IMR-90 (cell line): ENCODE measurements around the gene RGS19. TPM values are rescaled to one million over a fixed set of nuclear protein-coding genes. Genes with fewer than 3 reads are reported as not detected.

Experiments used
- ATAC-seq: fragments of 200-7000 bp; cut with Tn5 transposase; 2 replicates; pipeline ENCODE4 v1.9.1; 2020; ENCODE audit warnings: low read depth, mild to moderate bottlenecking, moderate library complexity
- BruUV-seq: library from RNA; stranded (reverse); fragments of 400-500 nt; replicated peaks from 2 replicates; lab custom pipeline; 2021; lab: Mats Ljungman, UMichigan
- CTCF ChIA-PET: fragments of 300-600 bp; formaldehyde crosslinking; extraction: SDS; loops from one replicate; lab custom pipeline; 2021; ENCODE audit warnings: antibody characterized with exemption; lab: Yijun Ruan, JAX
- POLR2A ChIA-PET: fragments of 300-600 bp; sonication (Branson Sonifier 250); formaldehyde crosslinking; loops from one replicate; lab custom pipeline; 2022; ENCODE audit warnings: antibody characterized with exemption; ENCODE audit not compliant: unreplicated experiment; lab: Charles Lee
- DNase-seq: peaks from one replicate; pipeline ENCODE4 v3.0.0; 2013
- H2AFZ ChIP-seq: replicated peaks from 2 replicates; pipeline ENCODE3; 2013; ENCODE audit warnings: low read length, mild to moderate bottlenecking; ENCODE audit not compliant: poor library complexity
- H2AK5ac ChIP-seq: 2 replicates; pipeline ENCODE4 v1.6.1; 2013; ENCODE audit warnings: low read depth, low read length, inconsistent platforms
- H2AK9ac ChIP-seq: replicated peaks from 2 replicates; pipeline ENCODE3; 2013; ENCODE audit warnings: mild to moderate bottlenecking, low read depth, low read length, moderate library complexity; ENCODE audit not compliant: poor library complexity
- H2BK120ac ChIP-seq: 2 replicates; pipeline ENCODE4 v1.6.1; 2013; ENCODE audit warnings: low read depth, low read length, inconsistent platforms
- H2BK15ac ChIP-seq: 3 replicates; pipeline ENCODE4 v1.6.1; 2013; ENCODE audit warnings: low read depth, low read length, inconsistent platforms
- H2BK20ac ChIP-seq: 2 replicates; pipeline ENCODE4 v1.6.1; 2013; ENCODE audit warnings: low read depth, mild to moderate bottlenecking, inconsistent platforms, low read length, moderate library complexity
- H2BK5ac ChIP-seq: 2 replicates; pipeline ENCODE4 v1.6.1; 2013; ENCODE audit warnings: mild to moderate bottlenecking, low read depth, low read length, inconsistent platforms; ENCODE audit not compliant: poor library complexity, severe bottlenecking
- H3K14ac ChIP-seq: replicated peaks from 2 replicates; pipeline ENCODE4 v1.6.1; 2013; ENCODE audit warnings: low read depth, low read length, inconsistent platforms
- H3K18ac ChIP-seq: 2 replicates; pipeline ENCODE4 v1.6.1; 2013; ENCODE audit warnings: low read depth, low read length, control low read depth
- H3K23ac ChIP-seq: 2 replicates; pipeline ENCODE4 v1.6.1; 2013; ENCODE audit warnings: low read depth, low read length, inconsistent platforms
- H3K27ac ChIP-seq: 2 replicates; pipeline ENCODE4 v1.5.1; 2013; ENCODE audit warnings: mild to moderate bottlenecking, control low read depth, low read length; ENCODE audit not compliant: insufficient read depth
- H3K27me3 ChIP-seq: 2 replicates; pipeline ENCODE4 v1.6.1; 2013; ENCODE audit warnings: low read length; ENCODE audit not compliant: control insufficient read depth, insufficient read depth
- H3K36me3 ChIP-seq: 2 replicates; pipeline ENCODE4 v1.6.1; 2013; ENCODE audit warnings: low read length, mixed read lengths; ENCODE audit not compliant: control insufficient read depth, insufficient read depth
- H3K4ac ChIP-seq: 2 replicates; pipeline ENCODE4 v1.6.1; 2013; ENCODE audit warnings: low read depth, low read length, inconsistent platforms
- H3K4me1 ChIP-seq: 2 replicates; pipeline ENCODE4 v1.6.1; 2013; ENCODE audit warnings: low read length, mixed read lengths; ENCODE audit not compliant: control insufficient read depth, insufficient read depth
- H3K4me2 ChIP-seq: 2 replicates; pipeline ENCODE4 v1.6.1; 2013; ENCODE audit warnings: low read depth, mild to moderate bottlenecking, control low read depth, low read length, moderate library complexity
- H3K4me3 ChIP-seq: 2 replicates; pipeline ENCODE4 v1.5.1; 2013; ENCODE audit warnings: low read depth, mild to moderate bottlenecking, control low read depth, low read length, moderate library complexity; ENCODE audit not compliant: insufficient read depth
- H3K56ac ChIP-seq: 2 replicates; pipeline ENCODE4 v1.6.1; 2013; ENCODE audit warnings: low read length, inconsistent platforms; ENCODE audit not compliant: insufficient read depth; ENCODE audit errors: extremely low read depth
- H3K79me1 ChIP-seq, 2 experiments: 2 replicates each; pipeline ENCODE4 v1.6.1; 2013; ENCODE audit warnings: low read length in 2 of 2, inconsistent platforms in 1 of 2, low read depth in 1 of 2
- H3K9ac ChIP-seq: 2 replicates; pipeline ENCODE4 v1.6.1; 2013; ENCODE audit warnings: low read depth, low read length, control low read depth
- H3K9me1 ChIP-seq: 2 replicates; pipeline ENCODE4 v1.6.1; 2013; ENCODE audit warnings: low read length, inconsistent platforms; ENCODE audit not compliant: insufficient read depth
- H3K9me3 ChIP-seq: 2 replicates; pipeline ENCODE4 v1.6.1; 2013; ENCODE audit warnings: low read length; ENCODE audit not compliant: control insufficient read depth, insufficient read depth
- H4K20me1 ChIP-seq: 2 replicates; pipeline ENCODE4 v1.6.1; 2013; ENCODE audit warnings: low read length, inconsistent platforms; ENCODE audit not compliant: insufficient read depth
- H4K5ac ChIP-seq: 2 replicates; pipeline ENCODE4 v1.6.1; 2013; ENCODE audit warnings: mild to moderate bottlenecking, low read depth, low read length, control low read depth
- H4K8ac ChIP-seq, 2 experiments: 2 replicates each; pipeline ENCODE4 v1.6.1; 2013; ENCODE audit warnings: low read depth in 2 of 2, low read length in 2 of 2, control low read depth in 1 of 2, inconsistent platforms in 1 of 2
- H4K91ac ChIP-seq: 2 replicates; pipeline ENCODE4 v1.6.1; 2013; ENCODE audit warnings: low read depth, low read length, inconsistent platforms; ENCODE audit not compliant: insufficient read depth
- BHLHE40 ChIP-seq: fragments of 150-350 bp; IDR thresholded peaks from 2 replicates; pipeline ENCODE4 v1.6.1; 2016; ENCODE audit warnings: mild to moderate bottlenecking, low read depth, low read length
- CEBPB ChIP-seq: IDR thresholded peaks from 2 replicates; pipeline ENCODE4 v1.6.1; 2012; ENCODE audit warnings: low read depth, low read length, improper control_type of control experiment
- CHD1 ChIP-seq: IDR thresholded peaks from 2 replicates; pipeline ENCODE4 v1.6.1; 2012; ENCODE audit warnings: low read depth, low read length, improper control_type of control experiment
- FOS ChIP-seq: fragments of 150-350 bp; IDR thresholded peaks from 2 replicates; pipeline ENCODE4 v1.6.1; 2016; ENCODE audit warnings: low read depth, low read length
- MAFK ChIP-seq: IDR thresholded peaks from 2 replicates; pipeline ENCODE4 v1.6.1; 2012; ENCODE audit warnings: low read depth, low read length, improper control_type of control experiment
- MXI1 ChIP-seq: IDR thresholded peaks from 2 replicates; pipeline ENCODE4 v1.6.1; 2012; ENCODE audit warnings: low read depth, mild to moderate bottlenecking, low read length, moderate library complexity, borderline replicate concordance
- NFE2L2 ChIP-seq: fragments of 150-350 bp; IDR thresholded peaks from 2 replicates; pipeline ENCODE4 v1.6.1; 2016; ENCODE audit warnings: low read depth, mild to moderate bottlenecking, low read length
- POLR2A ChIP-seq: IDR thresholded peaks from 2 replicates; pipeline ENCODE4 v1.6.1; 2012; ENCODE audit warnings: mild to moderate bottlenecking, low read depth, low read length
- RAD21 ChIP-seq: IDR thresholded peaks from 2 replicates; pipeline ENCODE4 v1.6.1; 2012; ENCODE audit warnings: low read length, improper control_type of control experiment
- RCOR1 ChIP-seq: IDR thresholded peaks from 2 replicates; pipeline ENCODE4 v1.6.1; 2012; ENCODE audit warnings: mild to moderate bottlenecking, low read length, improper control_type of control experiment; ENCODE audit not compliant: insufficient replicate concordance
- RFX5 ChIP-seq: IDR thresholded peaks from 2 replicates; pipeline ENCODE4 v1.8.0; 2012; ENCODE audit warnings: low read depth, mild to moderate bottlenecking, low read length, moderate library complexity
- SMC3 ChIP-seq: fragments of 150-350 bp; IDR thresholded peaks from 2 replicates; pipeline ENCODE4 v1.6.1; 2016; ENCODE audit warnings: low read depth, mild to moderate bottlenecking, antibody characterized with exemption, low read length, moderate library complexity
- WGBS, 2 experiments: methylation state at CpG; one replicate each; pipeline versions ENCODE4 v1.1.5 to v1.1.7; 2013; ENCODE audit warnings: missing lambda C conversion rate in 2 of 2; ENCODE audit not compliant: insufficient read length in 1 of 2; ENCODE audit errors: extremely low coverage in 2 of 2; 5-methylcytosine and 5-hydroxymethylcytosine counted together
- dilution Hi-C: fragments of 300-500 bp; cut with HindIII; formaldehyde crosslinking; loops from one replicate; pipeline ENCODE4 v1.14.3; 2018; ENCODE audit warnings: low sequenced_read_pairs; ENCODE audit not compliant: unreplicated experiment
- in situ Hi-C: fragments of 300-500 bp; cut with MboI; formaldehyde crosslinking; loops from 3 replicates; pipeline ENCODE4 v1.14.3; 2019; ENCODE audit warnings: low sequenced_read_pairs, inconsistent platforms, mixed read lengths
- intact Hi-C: fragments of 100-400 bp; cut with micrococcal nuclease; formaldehyde crosslinking; loops from 2 replicates; pipeline ENCODE4 v1.10.0; 2022
- polyA plus RNA-seq, 3 experiments: library from polyadenylated mRNA; depleted of rRNA; stranded (reverse); fragments of >200 nt; gene quantifications; 2 replicates each; pipeline ENCODE4 v1.2.3, GENCODE V29; 2012; ENCODE audit warnings: low replicate concordance in 1 of 3
- total RNA-seq: library from RNA; depleted of rRNA; stranded (reverse); fragments of >200 nt; gene quantifications from 2 replicates; pipeline ENCODE4 v1.2.3, GENCODE V29; 2012
- TF ChIP-seq, protein P1 (sequence below): conservative IDR thresholded peaks from 2 replicates; pipeline ENCODE4 v1.5.1; 2012; ENCODE audit warnings: mild to moderate bottlenecking, low read depth, low read length, improper control_type of control experiment
- TF ChIP-seq, protein P2 (sequence below): fragments of 150-350 bp; IDR thresholded peaks from 2 replicates; pipeline ENCODE4 v1.6.1; 2017; ENCODE audit warnings: mild to moderate bottlenecking, antibody characterized with exemption, low read length, low read depth
- TF ChIP-seq, protein P3 (sequence below): fragments of 150-350 bp; IDR thresholded peaks from 2 replicates; pipeline ENCODE4 v1.6.1; 2016; ENCODE audit warnings: low read depth, mild to moderate bottlenecking, low read length, moderate library complexity, borderline replicate concordance

Gene RGS19
- total and polyA plus RNA-seq, 2 of the 4 experiments (the other 2 are of a cell fraction) = 7.7 to 17.5 TPM

DNA sequence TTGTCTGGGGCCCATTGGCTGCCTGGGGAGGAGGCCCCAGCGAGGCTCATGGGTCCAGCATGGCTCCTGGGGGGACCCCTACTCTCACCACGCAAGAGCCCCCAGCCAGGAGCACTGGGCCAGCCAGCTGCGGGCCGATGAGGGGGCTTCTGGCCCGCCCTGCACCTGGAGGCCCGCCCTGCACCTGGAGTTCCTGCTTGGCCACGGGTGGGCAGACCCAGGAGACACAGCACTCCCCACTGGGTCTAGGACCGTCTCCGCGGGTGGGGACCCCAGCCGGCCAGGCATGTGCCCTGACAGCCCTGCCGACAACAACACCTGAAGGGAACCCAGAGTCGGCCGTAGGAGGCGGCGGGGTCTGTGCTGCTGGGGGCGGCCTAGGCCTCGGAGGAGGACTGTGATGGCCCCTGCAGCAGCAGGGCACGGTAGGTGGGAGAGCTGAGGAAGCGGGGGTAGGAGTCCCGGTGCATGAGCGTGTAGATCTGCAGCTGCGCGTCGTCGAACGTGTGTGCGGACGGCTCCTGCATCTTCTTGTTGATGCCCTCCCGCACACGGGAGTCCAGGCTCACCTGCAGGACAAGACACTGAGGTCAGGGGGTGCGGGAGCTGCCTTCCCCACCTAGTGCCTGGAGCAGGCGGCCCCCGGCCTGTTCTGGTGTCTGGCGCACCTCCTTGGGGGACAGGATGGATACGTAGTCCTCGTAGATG lies 5.7 kb downstream of the RGS19 start:
- H3K14ac ChIP-seq = no peak overlapping the region
- no peak for TF ChIP-seq MAFK
- TF ChIP-seq, protein P1, sequence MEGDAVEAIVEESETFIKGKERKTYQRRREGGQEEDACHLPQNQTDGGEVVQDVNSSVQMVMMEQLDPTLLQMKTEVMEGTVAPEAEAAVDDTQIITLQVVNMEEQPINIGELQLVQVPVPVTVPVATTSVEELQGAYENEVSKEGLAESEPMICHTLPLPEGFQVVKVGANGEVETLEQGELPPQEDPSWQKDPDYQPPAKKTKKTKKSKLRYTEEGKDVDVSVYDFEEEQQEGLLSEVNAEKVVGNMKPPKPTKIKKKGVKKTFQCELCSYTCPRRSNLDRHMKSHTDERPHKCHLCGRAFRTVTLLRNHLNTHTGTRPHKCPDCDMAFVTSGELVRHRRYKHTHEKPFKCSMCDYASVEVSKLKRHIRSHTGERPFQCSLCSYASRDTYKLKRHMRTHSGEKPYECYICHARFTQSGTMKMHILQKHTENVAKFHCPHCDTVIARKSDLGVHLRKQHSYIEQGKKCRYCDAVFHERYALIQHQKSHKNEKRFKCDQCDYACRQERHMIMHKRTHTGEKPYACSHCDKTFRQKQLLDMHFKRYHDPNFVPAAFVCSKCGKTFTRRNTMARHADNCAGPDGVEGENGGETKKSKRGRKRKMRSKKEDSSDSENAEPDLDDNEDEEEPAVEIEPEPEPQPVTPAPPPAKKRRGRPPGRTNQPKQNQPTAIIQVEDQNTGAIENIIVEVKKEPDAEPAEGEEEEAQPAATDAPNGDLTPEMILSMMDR = no peak
- TF ChIP-seq RFX5 = no peak
- TF ChIP-seq MXI1 = no peak
- no peak for TF ChIP-seq CHD1
- no peak for TF ChIP-seq FOS
- TF ChIP-seq SMC3 = no peak
- TF ChIP-seq, protein P2, sequence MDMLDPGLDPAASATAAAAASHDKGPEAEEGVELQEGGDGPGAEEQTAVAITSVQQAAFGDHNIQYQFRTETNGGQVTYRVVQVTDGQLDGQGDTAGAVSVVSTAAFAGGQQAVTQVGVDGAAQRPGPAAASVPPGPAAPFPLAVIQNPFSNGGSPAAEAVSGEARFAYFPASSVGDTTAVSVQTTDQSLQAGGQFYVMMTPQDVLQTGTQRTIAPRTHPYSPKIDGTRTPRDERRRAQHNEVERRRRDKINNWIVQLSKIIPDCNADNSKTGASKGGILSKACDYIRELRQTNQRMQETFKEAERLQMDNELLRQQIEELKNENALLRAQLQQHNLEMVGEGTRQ = no peak
- TF ChIP-seq POLR2A = no peak
- TF ChIP-seq RCOR1 = no peak
- no peak for TF ChIP-seq BHLHE40
- TF ChIP-seq CEBPB = no peak
- no peak for TF ChIP-seq NFE2L2
- TF ChIP-seq RAD21 = no peak
- TF ChIP-seq, protein P3, sequence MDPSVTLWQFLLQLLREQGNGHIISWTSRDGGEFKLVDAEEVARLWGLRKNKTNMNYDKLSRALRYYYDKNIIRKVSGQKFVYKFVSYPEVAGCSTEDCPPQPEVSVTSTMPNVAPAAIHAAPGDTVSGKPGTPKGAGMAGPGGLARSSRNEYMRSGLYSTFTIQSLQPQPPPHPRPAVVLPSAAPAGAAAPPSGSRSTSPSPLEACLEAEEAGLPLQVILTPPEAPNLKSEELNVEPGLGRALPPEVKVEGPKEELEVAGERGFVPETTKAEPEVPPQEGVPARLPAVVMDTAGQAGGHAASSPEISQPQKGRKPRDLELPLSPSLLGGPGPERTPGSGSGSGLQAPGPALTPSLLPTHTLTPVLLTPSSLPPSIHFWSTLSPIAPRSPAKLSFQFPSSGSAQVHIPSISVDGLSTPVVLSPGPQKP = no peak

More for the DNA sequence above, 5.7 kb downstream of the RGS19 start:
- in situ Hi-C loops (no loop called here), intact Hi-C loops (no loop called here), dilution Hi-C loops (no loop called here)
- Histone ChIP-seq H3K9me1 (no peaks in the 10 kb centered on the region), H3K9ac (no peak overlapping the region), H2BK15ac (no peak overlapping the region), H4K20me1 (no peaks in the 10 kb centered on the region; the same call in none of the 2 replicates), H2BK120ac (no peak overlapping the region), H2AFZ (no peak overlapping the region), H3K18ac (no peak overlapping the region), H3K4ac (no peak overlapping the region), H4K8ac (no peak overlapping the region), H3K56ac (no peak overlapping the region), H4K5ac (no peak overlapping the region), H2AK5ac (no peak overlapping the region), H3K4me3 (no peak overlapping the region), H3K4me1 (peaks cover 6% of the 10 kb centered on the region), H3K36me3 (peaks cover 26% of the 10 kb centered on the region; the same call in 1 of the 2 replicates), H3K27ac (no peak overlapping the region), H3K9me3 (no peaks in the 10 kb centered on the region), H2AK9ac (peak overlapping the region; percentile 65), H3K27me3 (no peaks in the 10 kb centered on the region), H2BK5ac (no peak overlapping the region), H3K79me1 (peaks cover 3 to 5% of the 10 kb centered on the region in 2 experiments; a peak in 3 of 4 replicates), H4K91ac (no peak overlapping the region), H2BK20ac (no peak overlapping the region), H3K4me2 (no peak overlapping the region), H3K23ac (no peak overlapping the region)
- 89% methylated on average over 13 of the region's 37 CpGs; no CpG with 5 or more reads in 1 of the 2 experiments for WGBS, 2 experiments
- ChIA-PET POLR2A (interaction anchor here (0.8 kb wide), 1 partner anchor 11 kb away, joined by 3 read pairs; the partner anchor contains the start of gene TCEA2), CTCF (interaction anchor here (0.6 kb wide), 1 partner anchor 65 kb away, joined by 3 read pairs; no protein-coding TSS in a partner anchor)
- BruUV-seq = no TSS peak
- ATAC-seq (no peak), DNase-seq (no peak)
